Astrocyte of the cerebellum (primary cell): ENCODE data around the gene ZNF300.

Experiments used
- DNase-seq: peaks from one replicate; pipeline ENCODE4 v3.0.0-alpha.2; 2011; ENCODE audit warnings: low read depth
- H3K4me3 ChIP-seq: 2 replicates; pipeline ENCODE4 v1.5.1; 2011; ENCODE audit warnings: mild to moderate bottlenecking, low read depth, low read length, moderate library complexity
- CTCF ChIP-seq: IDR thresholded peaks from 2 replicates; pipeline ENCODE4 v1.5.1; 2012; ENCODE audit warnings: low read length, low read depth, moderate library complexity, mild to moderate bottlenecking; ENCODE audit errors: missing control alignments
- in situ Hi-C: cut with HindIII; loops from 2 replicates; pipeline ENCODE4 v1.10.0; 2017; ENCODE audit warnings: low sequenced_read_pairs

ZNF300 gene

GRCh38 chr5:150904479-150905311, at the start of gene ZNF300:
ZNF300 (minus strand) TSS chr5:150904980; CDS start chr5:150903155, 1,825 bp downstream.
- peak; percentile 89 for DNase-seq
- in situ Hi-C loops = no loop called here
- TF ChIP-seq CTCF = no peak
- H3K4me3 ChIP-seq = peak within 1 kb of the TSS; percentile 81

- no peak for DNase-seq
- in situ Hi-C loops = no loop called here
- H3K4me3 ChIP-seq = no peak overlapping the region
- no peak for TF ChIP-seq CTCF
Observed at GRCh38 chr5:150948539-150948938, 43.8 kb upstream of the ZNF300 start.

- in situ Hi-C loops = no loop called here
- TF ChIP-seq CTCF = no peak
- peak; percentile 65 for DNase-seq
- H3K4me3 ChIP-seq = peak overlapping the region; percentile 44
Observed at GRCh38 chr5:150946351-150946905, 41.6 kb upstream of the ZNF300 start.

GRCh38 chr5:150945947-150946346, 41.2 kb upstream of the ZNF300 start:
- TF ChIP-seq CTCF = no peak
- DNase-seq = no peak
- peak overlapping the region; percentile 44 for H3K4me3 ChIP-seq
- in situ Hi-C loops = no loop called here

GRCh38 chr5:150945486-150945885, 40.7 kb upstream of the ZNF300 start:
- in situ Hi-C loops = no loop called here
- no peak for DNase-seq

GRCh38 chr5:150931368-150931965, 26.7 kb upstream of the ZNF300 start:
- TF ChIP-seq CTCF = no peak
- no peak for DNase-seq
- in situ Hi-C loops = no loop called here
- H3K4me3 ChIP-seq = no peak overlapping the region

More at GRCh38 chr5:150945486-150945885, 40.7 kb upstream of the ZNF300 start:
- peak overlapping the region; percentile 44 for H3K4me3 ChIP-seq
- TF ChIP-seq CTCF = no peak
